IMR-90 (cell line): ENCODE measurements around the gene KRT32. TPM values are rescaled to one million over a fixed set of nuclear protein-coding genes. Genes with fewer than 3 reads are reported as not detected.

Source experiments
- ATAC-seq: fragments of 200-7000 bp; cut with Tn5 transposase; 2 replicates; pipeline ENCODE4 v1.9.1; 2020; ENCODE audit warnings: low read depth, mild to moderate bottlenecking, moderate library complexity
- BruUV-seq: library from RNA; stranded (reverse); fragments of 400-500 nt; replicated peaks from 2 replicates; lab custom pipeline; 2021; lab: Mats Ljungman, UMichigan
- CTCF ChIA-PET: fragments of 300-600 bp; formaldehyde crosslinking; extraction: SDS; loops from one replicate; lab custom pipeline; 2021; ENCODE audit warnings: antibody characterized with exemption; lab: Yijun Ruan, JAX
- POLR2A ChIA-PET: fragments of 300-600 bp; sonication (Branson Sonifier 250); formaldehyde crosslinking; loops from one replicate; lab custom pipeline; 2022; ENCODE audit warnings: antibody characterized with exemption; ENCODE audit not compliant: unreplicated experiment; lab: Charles Lee
- DNase-seq: peaks from one replicate; pipeline ENCODE4 v3.0.0; 2013
- H2AFZ ChIP-seq: replicated peaks from 2 replicates; pipeline ENCODE3; 2013; ENCODE audit warnings: low read length, mild to moderate bottlenecking; ENCODE audit not compliant: poor library complexity
- H2AK5ac ChIP-seq: 2 replicates; pipeline ENCODE4 v1.6.1; 2013; ENCODE audit warnings: low read depth, low read length, inconsistent platforms
- H2AK9ac ChIP-seq: replicated peaks from 2 replicates; pipeline ENCODE3; 2013; ENCODE audit warnings: mild to moderate bottlenecking, low read depth, low read length, moderate library complexity; ENCODE audit not compliant: poor library complexity
- H2BK120ac ChIP-seq: 2 replicates; pipeline ENCODE4 v1.6.1; 2013; ENCODE audit warnings: low read depth, low read length, inconsistent platforms
- H2BK15ac ChIP-seq: 3 replicates; pipeline ENCODE4 v1.6.1; 2013; ENCODE audit warnings: low read depth, low read length, inconsistent platforms
- H2BK20ac ChIP-seq: 2 replicates; pipeline ENCODE4 v1.6.1; 2013; ENCODE audit warnings: low read depth, mild to moderate bottlenecking, inconsistent platforms, low read length, moderate library complexity
- H2BK5ac ChIP-seq: 2 replicates; pipeline ENCODE4 v1.6.1; 2013; ENCODE audit warnings: mild to moderate bottlenecking, low read depth, low read length, inconsistent platforms; ENCODE audit not compliant: poor library complexity, severe bottlenecking
- H3K14ac ChIP-seq: replicated peaks from 2 replicates; pipeline ENCODE4 v1.6.1; 2013; ENCODE audit warnings: low read depth, low read length, inconsistent platforms
- H3K18ac ChIP-seq: 2 replicates; pipeline ENCODE4 v1.6.1; 2013; ENCODE audit warnings: low read depth, low read length, control low read depth
- H3K23ac ChIP-seq: 2 replicates; pipeline ENCODE4 v1.6.1; 2013; ENCODE audit warnings: low read depth, low read length, inconsistent platforms
- H3K27ac ChIP-seq: 2 replicates; pipeline ENCODE4 v1.5.1; 2013; ENCODE audit warnings: mild to moderate bottlenecking, control low read depth, low read length; ENCODE audit not compliant: insufficient read depth
- H3K27me3 ChIP-seq: 2 replicates; pipeline ENCODE4 v1.6.1; 2013; ENCODE audit warnings: low read length; ENCODE audit not compliant: control insufficient read depth, insufficient read depth
- H3K36me3 ChIP-seq: 2 replicates; pipeline ENCODE4 v1.6.1; 2013; ENCODE audit warnings: low read length, mixed read lengths; ENCODE audit not compliant: control insufficient read depth, insufficient read depth
- H3K4ac ChIP-seq: 2 replicates; pipeline ENCODE4 v1.6.1; 2013; ENCODE audit warnings: low read depth, low read length, inconsistent platforms
- H3K4me1 ChIP-seq: 2 replicates; pipeline ENCODE4 v1.6.1; 2013; ENCODE audit warnings: low read length, mixed read lengths; ENCODE audit not compliant: control insufficient read depth, insufficient read depth
- H3K4me2 ChIP-seq: 2 replicates; pipeline ENCODE4 v1.6.1; 2013; ENCODE audit warnings: low read depth, mild to moderate bottlenecking, control low read depth, low read length, moderate library complexity
- H3K4me3 ChIP-seq: 2 replicates; pipeline ENCODE4 v1.5.1; 2013; ENCODE audit warnings: low read depth, mild to moderate bottlenecking, control low read depth, low read length, moderate library complexity; ENCODE audit not compliant: insufficient read depth
- H3K56ac ChIP-seq: 2 replicates; pipeline ENCODE4 v1.6.1; 2013; ENCODE audit warnings: low read length, inconsistent platforms; ENCODE audit not compliant: insufficient read depth; ENCODE audit errors: extremely low read depth
- H3K79me1 ChIP-seq, 2 experiments: 2 replicates each; pipeline ENCODE4 v1.6.1; 2013; ENCODE audit warnings: low read length in 2 of 2, inconsistent platforms in 1 of 2, low read depth in 1 of 2
- H3K9ac ChIP-seq: 2 replicates; pipeline ENCODE4 v1.6.1; 2013; ENCODE audit warnings: low read depth, low read length, control low read depth
- H3K9me1 ChIP-seq: 2 replicates; pipeline ENCODE4 v1.6.1; 2013; ENCODE audit warnings: low read length, inconsistent platforms; ENCODE audit not compliant: insufficient read depth
- H3K9me3 ChIP-seq: 2 replicates; pipeline ENCODE4 v1.6.1; 2013; ENCODE audit warnings: low read length; ENCODE audit not compliant: control insufficient read depth, insufficient read depth
- H4K20me1 ChIP-seq: 2 replicates; pipeline ENCODE4 v1.6.1; 2013; ENCODE audit warnings: low read length, inconsistent platforms; ENCODE audit not compliant: insufficient read depth
- H4K5ac ChIP-seq: 2 replicates; pipeline ENCODE4 v1.6.1; 2013; ENCODE audit warnings: mild to moderate bottlenecking, low read depth, low read length, control low read depth
- H4K8ac ChIP-seq, 2 experiments: 2 replicates each; pipeline ENCODE4 v1.6.1; 2013; ENCODE audit warnings: low read depth in 2 of 2, low read length in 2 of 2, control low read depth in 1 of 2, inconsistent platforms in 1 of 2
- H4K91ac ChIP-seq: 2 replicates; pipeline ENCODE4 v1.6.1; 2013; ENCODE audit warnings: low read depth, low read length, inconsistent platforms; ENCODE audit not compliant: insufficient read depth
- BHLHE40 ChIP-seq: fragments of 150-350 bp; IDR thresholded peaks from 2 replicates; pipeline ENCODE4 v1.6.1; 2016; ENCODE audit warnings: mild to moderate bottlenecking, low read depth, low read length
- CEBPB ChIP-seq: IDR thresholded peaks from 2 replicates; pipeline ENCODE4 v1.6.1; 2012; ENCODE audit warnings: low read depth, low read length, improper control_type of control experiment
- MAZ ChIP-seq: IDR thresholded peaks from 2 replicates; pipeline ENCODE4 v1.6.1; 2012; ENCODE audit warnings: low read depth, mild to moderate bottlenecking, low read length, improper control_type of control experiment, moderate library complexity, borderline replicate concordance
- NFE2L2 ChIP-seq: fragments of 150-350 bp; IDR thresholded peaks from 2 replicates; pipeline ENCODE4 v1.6.1; 2016; ENCODE audit warnings: low read depth, mild to moderate bottlenecking, low read length
- RAD21 ChIP-seq: IDR thresholded peaks from 2 replicates; pipeline ENCODE4 v1.6.1; 2012; ENCODE audit warnings: low read length, improper control_type of control experiment
- RCOR1 ChIP-seq: IDR thresholded peaks from 2 replicates; pipeline ENCODE4 v1.6.1; 2012; ENCODE audit warnings: mild to moderate bottlenecking, low read length, improper control_type of control experiment; ENCODE audit not compliant: insufficient replicate concordance
- RFX5 ChIP-seq: IDR thresholded peaks from 2 replicates; pipeline ENCODE4 v1.8.0; 2012; ENCODE audit warnings: low read depth, mild to moderate bottlenecking, low read length, moderate library complexity
- SMC3 ChIP-seq: fragments of 150-350 bp; IDR thresholded peaks from 2 replicates; pipeline ENCODE4 v1.6.1; 2016; ENCODE audit warnings: low read depth, mild to moderate bottlenecking, antibody characterized with exemption, low read length, moderate library complexity
- WGBS, 2 experiments: methylation state at CpG; one replicate each; pipeline versions ENCODE4 v1.1.5 to v1.1.7; 2013; ENCODE audit warnings: missing lambda C conversion rate in 2 of 2; ENCODE audit not compliant: insufficient read length in 1 of 2; ENCODE audit errors: extremely low coverage in 2 of 2; 5-methylcytosine and 5-hydroxymethylcytosine counted together
- dilution Hi-C: fragments of 300-500 bp; cut with HindIII; formaldehyde crosslinking; loops from one replicate; pipeline ENCODE4 v1.14.3; 2018; ENCODE audit warnings: low sequenced_read_pairs; ENCODE audit not compliant: unreplicated experiment
- in situ Hi-C: fragments of 300-500 bp; cut with MboI; formaldehyde crosslinking; loops from 3 replicates; pipeline ENCODE4 v1.14.3; 2019; ENCODE audit warnings: low sequenced_read_pairs, inconsistent platforms, mixed read lengths
- intact Hi-C: fragments of 100-400 bp; cut with micrococcal nuclease; formaldehyde crosslinking; loops from 2 replicates; pipeline ENCODE4 v1.10.0; 2022
- polyA plus RNA-seq, 3 experiments: library from polyadenylated mRNA; depleted of rRNA; stranded (reverse); fragments of >200 nt; gene quantifications; 2 replicates each; pipeline ENCODE4 v1.2.3, GENCODE V29; 2012; ENCODE audit warnings: low replicate concordance in 1 of 3
- total RNA-seq: library from RNA; depleted of rRNA; stranded (reverse); fragments of >200 nt; gene quantifications from 2 replicates; pipeline ENCODE4 v1.2.3, GENCODE V29; 2012

The KRT32 gene
- total and polyA plus RNA-seq, 2 of the 4 experiments (the other 2 are of a cell fraction): 0.09 TPM; not detected in 1

DNA sequence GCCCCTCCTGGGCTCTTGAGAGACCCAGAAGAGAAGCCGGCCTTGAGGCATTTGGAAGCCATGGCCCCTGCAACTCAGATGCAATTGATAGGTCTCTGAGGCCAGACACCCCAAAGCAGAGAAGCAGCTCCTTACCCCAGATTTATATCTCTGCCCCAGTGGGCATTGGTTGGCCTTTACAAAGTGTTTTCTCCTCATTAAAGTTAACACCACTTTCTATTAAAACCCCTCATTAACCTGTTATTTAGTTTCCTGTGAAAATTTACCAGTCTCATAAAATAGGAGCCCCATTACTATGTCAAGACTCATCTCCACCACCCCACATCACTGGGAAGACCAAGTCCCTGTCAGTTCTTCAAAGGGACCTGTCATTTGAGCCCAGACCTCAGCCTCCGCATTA is 13.8 kb upstream of the KRT32 start, which contains the start of gene KRT35:
Gene KRT35, minus strand, starts transcription at position 116 of the 400 bp plus-strand sequence. Its CDS starts 54 bp downstream, at position 62.
- H3K36me3 ChIP-seq: no peaks in the 10 kb centered on the region
- H3K27ac ChIP-seq: no peak within 1 kb of the TSS
- H3K4me2 ChIP-seq: no peak within 1 kb of the TSS
- ChIA-PET CTCF (no interaction called here), POLR2A (no interaction called here)
- no peaks in the 10 kb centered on the region for H4K20me1 ChIP-seq
- no peak within 1 kb of the TSS for H3K4ac ChIP-seq
- no peak within 1 kb of the TSS for H2BK5ac ChIP-seq
- no peak within 1 kb of the TSS for H3K4me3 ChIP-seq
- H3K9me1 ChIP-seq: no peaks in the 10 kb centered on the region
- H2AFZ ChIP-seq: no peak within 1 kb of the TSS
- H2BK15ac ChIP-seq: no peak within 1 kb of the TSS
- no peak within 1 kb of the TSS for H2BK20ac ChIP-seq
- no peak within 1 kb of the TSS for H2AK5ac ChIP-seq
- no TSS peak for BruUV-seq
- TF ChIP-seq NFE2L2 (no peak), MAZ (no peak), RAD21 (no peak), BHLHE40 (no peak), RFX5 (no peak), RCOR1 (no peak), CEBPB (no peak), SMC3 (no peak)
- no peak within 1 kb of the TSS for H4K8ac ChIP-seq
- no peak within 1 kb of the TSS for H2BK120ac ChIP-seq
- no peaks in the 10 kb centered on the region for H3K79me1 ChIP-seq
- no peak within 1 kb of the TSS for H3K9ac ChIP-seq
- no peak within 1 kb of the TSS for H3K14ac ChIP-seq
- no peak within 1 kb of the TSS for H4K91ac ChIP-seq
- H3K56ac ChIP-seq: no peak within 1 kb of the TSS
- DNase-seq (no peak), ATAC-seq (no peak)
- H3K18ac ChIP-seq: no peak within 1 kb of the TSS
- no peaks in the 10 kb centered on the region for H3K9me3 ChIP-seq
- H3K4me1 ChIP-seq: no peaks in the 10 kb centered on the region
- WGBS, 2 experiments: no CpG with 5 or more reads among the region's 2 CpGs
- no peak within 1 kb of the TSS for H3K23ac ChIP-seq
- dilution Hi-C loops: no loop called here
- intact Hi-C loops: no loop called here
- peaks cover 9% of the 10 kb centered on the region; the same call in 1 of the 2 replicates for H3K27me3 ChIP-seq
- H4K5ac ChIP-seq: no peak within 1 kb of the TSS
- no peak within 1 kb of the TSS for H2AK9ac ChIP-seq
- in situ Hi-C loops: no loop called here
